ENCODE measurements around the gene LYRM4. TPM values are rescaled to one million over a fixed set of nuclear protein-coding genes. Genes with fewer than 3 reads are reported as not detected.

Gene LYRM4
- total RNA-seq, 2 donors from 2014 or later: 19.1 to 22.5 TPM

DNA sequence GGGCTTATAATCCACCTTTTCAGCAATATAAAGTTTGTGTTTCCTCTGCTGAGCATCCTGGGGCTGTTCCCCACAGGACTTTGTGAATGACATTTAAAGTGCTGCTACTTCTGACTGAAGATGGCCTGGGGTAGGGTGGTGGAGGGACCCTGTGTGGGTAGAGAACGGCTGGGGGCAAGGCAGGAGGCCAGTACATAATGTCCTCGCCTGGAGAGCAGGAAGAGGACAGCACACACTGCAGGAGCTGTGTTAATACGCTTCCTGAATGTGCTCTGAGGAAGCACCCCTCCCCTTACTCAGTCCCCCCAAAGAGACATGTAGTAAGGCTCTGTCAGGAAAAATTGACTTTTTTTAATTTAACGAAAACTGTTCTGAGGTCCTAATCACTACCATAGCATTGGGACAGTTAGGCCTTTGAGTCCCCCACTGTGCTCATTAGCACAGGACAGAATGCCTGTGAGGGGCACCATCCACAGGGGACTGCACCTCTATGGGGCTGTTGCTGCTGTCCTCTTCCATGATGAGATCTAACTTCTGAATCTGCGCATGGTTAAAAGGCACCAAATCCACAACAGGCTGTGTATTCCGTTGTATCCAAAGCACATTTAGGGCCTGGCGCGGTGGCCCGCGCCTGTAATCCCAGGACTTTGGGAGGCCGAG lies 68.5 kb downstream of the LYRM4 start:
- Histone ChIP-seq H3K27ac (no peak overlapping the region), H3K4me1 (peaks cover 0 to 24% of the 10 kb centered on the region in 2 donors)

DNA sequence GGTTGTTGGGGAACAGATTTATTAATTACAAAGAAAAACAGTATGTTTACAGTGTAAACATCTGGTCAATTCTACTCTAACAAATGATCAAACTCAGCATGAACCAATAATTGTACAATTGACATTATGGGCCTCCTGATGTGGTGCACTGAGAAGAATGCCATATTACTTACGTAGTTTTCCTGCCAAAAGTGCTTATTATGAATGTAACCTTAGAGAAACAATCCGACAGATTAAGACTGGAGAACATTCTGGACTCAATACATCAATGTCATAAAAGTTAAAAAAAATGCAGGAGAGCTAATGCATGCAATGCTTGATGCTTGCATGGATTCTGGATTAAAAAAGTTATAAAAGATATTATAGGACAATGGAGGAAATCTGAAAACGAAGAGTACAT lies 69.0 kb downstream of the LYRM4 start:
- DNase-seq (ENCODE audit: low spot score): no peak
- Histone ChIP-seq H3K27ac (no peak overlapping the region), H3K4me1 (peaks cover 0 to 24% of the 10 kb centered on the region in 2 donors), H3K36me3 (no peaks in the 10 kb centered on the region), H3K4me3 (no peak overlapping the region), H3K9me3 (no peaks in the 10 kb centered on the region), H3K27me3 (no peaks in the 10 kb centered on the region)
- TF ChIP-seq, protein P1, sequence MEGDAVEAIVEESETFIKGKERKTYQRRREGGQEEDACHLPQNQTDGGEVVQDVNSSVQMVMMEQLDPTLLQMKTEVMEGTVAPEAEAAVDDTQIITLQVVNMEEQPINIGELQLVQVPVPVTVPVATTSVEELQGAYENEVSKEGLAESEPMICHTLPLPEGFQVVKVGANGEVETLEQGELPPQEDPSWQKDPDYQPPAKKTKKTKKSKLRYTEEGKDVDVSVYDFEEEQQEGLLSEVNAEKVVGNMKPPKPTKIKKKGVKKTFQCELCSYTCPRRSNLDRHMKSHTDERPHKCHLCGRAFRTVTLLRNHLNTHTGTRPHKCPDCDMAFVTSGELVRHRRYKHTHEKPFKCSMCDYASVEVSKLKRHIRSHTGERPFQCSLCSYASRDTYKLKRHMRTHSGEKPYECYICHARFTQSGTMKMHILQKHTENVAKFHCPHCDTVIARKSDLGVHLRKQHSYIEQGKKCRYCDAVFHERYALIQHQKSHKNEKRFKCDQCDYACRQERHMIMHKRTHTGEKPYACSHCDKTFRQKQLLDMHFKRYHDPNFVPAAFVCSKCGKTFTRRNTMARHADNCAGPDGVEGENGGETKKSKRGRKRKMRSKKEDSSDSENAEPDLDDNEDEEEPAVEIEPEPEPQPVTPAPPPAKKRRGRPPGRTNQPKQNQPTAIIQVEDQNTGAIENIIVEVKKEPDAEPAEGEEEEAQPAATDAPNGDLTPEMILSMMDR (IDR thresholded peaks at IDR 0.05): no peak

More for the DNA sequence above, 68.5 kb downstream of the LYRM4 start:
- no peak for DNase-seq (ENCODE audit: low spot score)
- H3K27me3 ChIP-seq: no peaks in the 10 kb centered on the region
- no peaks in the 10 kb centered on the region for H3K36me3 ChIP-seq
- no peaks in the 10 kb centered on the region for H3K9me3 ChIP-seq
- TF ChIP-seq, protein P1 (IDR thresholded peaks at IDR 0.05): no peak
- no peak overlapping the region for H3K4me3 ChIP-seq

DNA sequence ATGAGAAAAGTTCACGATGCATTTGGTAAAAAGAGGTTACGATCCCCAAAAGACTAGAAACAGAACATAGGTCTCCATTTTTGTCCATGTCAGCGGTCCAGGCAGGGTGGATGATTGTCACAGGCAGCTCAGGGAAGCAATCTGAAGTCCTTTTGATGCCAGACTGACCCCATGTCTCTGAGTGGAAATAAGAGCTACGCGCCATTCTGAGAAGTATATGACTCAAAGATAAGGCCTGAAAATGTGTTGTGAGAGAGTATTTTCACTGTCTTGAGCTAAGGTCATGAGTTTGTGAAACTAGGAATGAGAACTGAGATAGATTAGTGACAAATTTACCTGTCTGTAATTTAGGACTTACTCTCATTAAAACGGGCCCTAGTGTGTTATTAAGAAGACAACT lies 69.5 kb downstream of the LYRM4 start:
- no peak overlapping the region for H3K4me3 ChIP-seq

DNA sequence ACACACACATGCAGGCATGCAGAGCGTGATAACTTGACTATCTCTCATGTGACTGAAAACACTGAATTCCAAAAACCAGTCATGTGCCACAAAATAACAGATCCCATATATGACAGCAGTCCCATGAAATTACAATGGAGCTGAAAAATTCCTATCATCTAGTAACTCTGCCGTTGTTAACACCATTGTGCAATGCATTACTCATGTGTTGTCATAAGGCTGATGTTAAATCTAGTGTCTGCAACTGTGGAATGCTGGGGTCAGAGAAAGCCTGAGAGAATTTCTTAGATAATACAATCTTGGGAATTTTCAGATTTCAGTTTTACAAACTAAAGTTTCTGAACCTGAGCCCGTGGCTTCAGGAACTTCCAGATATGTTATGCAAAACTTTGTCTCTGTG lies 70.2 kb downstream of the LYRM4 start:
- no peaks in the 10 kb centered on the region for H3K27me3 ChIP-seq
- H3K9me3 ChIP-seq: no peaks in the 10 kb centered on the region
- H3K27ac ChIP-seq: no peak overlapping the region
- TF ChIP-seq, protein P1 (IDR thresholded peaks at IDR 0.05): no peak
- no peak for DNase-seq (ENCODE audit: low spot score)
- H3K36me3 ChIP-seq: no peaks in the 10 kb centered on the region
- no peak overlapping the region for H3K4me3 ChIP-seq
- H3K4me1 ChIP-seq: peaks cover 0 to 24% of the 10 kb centered on the region in 2 donors

More for the DNA sequence above, 69.5 kb downstream of the LYRM4 start:
- Histone ChIP-seq H3K9me3 (no peaks in the 10 kb centered on the region), H3K36me3 (no peaks in the 10 kb centered on the region), H3K27me3 (no peaks in the 10 kb centered on the region), H3K27ac (no peak overlapping the region), H3K4me1 (peaks cover 0 to 24% of the 10 kb centered on the region in 2 donors)
- TF ChIP-seq, protein P1 (IDR thresholded peaks at IDR 0.05): no peak
- DNase-seq (ENCODE audit: low spot score): no peak

DNA sequence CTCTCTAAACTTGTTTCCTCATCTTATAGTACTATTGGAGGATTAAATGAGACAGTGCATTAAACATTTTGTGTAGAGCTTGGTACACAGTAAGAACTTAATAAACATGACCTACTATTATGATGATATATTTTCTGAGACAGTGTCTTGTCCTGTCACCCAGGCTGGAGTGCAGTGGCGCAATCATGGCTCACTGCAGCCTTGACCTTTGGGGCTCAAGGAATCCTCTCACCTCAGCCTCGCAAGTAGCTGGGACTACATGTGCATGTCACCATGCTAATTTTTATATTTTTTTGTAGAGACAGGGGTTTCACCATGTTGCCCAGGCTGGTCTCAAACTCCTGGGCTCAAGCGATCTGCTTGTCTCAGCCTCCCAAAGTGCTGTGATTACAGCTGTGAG lies 72.1 kb downstream of the LYRM4 start:
- H3K27ac ChIP-seq: no peak overlapping the region
- no peak overlapping the region for H3K4me3 ChIP-seq
- H3K9me3 ChIP-seq: no peaks in the 10 kb centered on the region
- TF ChIP-seq, protein P1 (IDR thresholded peaks at IDR 0.05): no peak
- H3K36me3 ChIP-seq: no peaks in the 10 kb centered on the region
- H3K4me1 ChIP-seq: peaks cover 0 to 23% of the 10 kb centered on the region in 2 donors
- no peaks in the 10 kb centered on the region for H3K27me3 ChIP-seq
- DNase-seq (ENCODE audit: low spot score): no peak

DNA sequence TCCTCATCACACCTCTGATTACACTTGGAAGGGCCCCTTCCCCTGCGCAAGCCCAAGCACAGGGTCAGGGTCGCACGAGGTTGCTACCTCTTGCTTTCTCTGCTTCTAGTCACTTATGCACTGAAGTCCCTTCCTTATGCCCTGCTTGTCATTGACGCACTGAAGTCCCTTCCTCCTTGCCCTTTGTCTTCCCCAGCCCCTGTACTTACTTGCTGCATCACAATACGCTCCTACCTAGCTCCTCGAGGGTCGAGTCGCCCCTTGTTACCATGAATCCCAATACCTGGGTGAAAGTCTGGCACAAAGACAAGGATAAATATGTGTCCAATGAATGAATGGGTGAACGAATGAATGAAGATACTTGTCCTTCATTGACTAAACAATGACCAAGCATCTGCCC lies 75.9 kb downstream of the LYRM4 start:
- H3K4me3 ChIP-seq: no peak overlapping the region
- H3K36me3 ChIP-seq: no peaks in the 10 kb centered on the region
- no peak for DNase-seq (ENCODE audit: low spot score)
- no peaks in the 10 kb centered on the region for H3K9me3 ChIP-seq
- TF ChIP-seq, protein P1 (IDR thresholded peaks at IDR 0.05): no peak
- no peak overlapping the region for H3K27ac ChIP-seq
- H3K4me1 ChIP-seq: no peaks in the 10 kb centered on the region
- no peaks in the 10 kb centered on the region for H3K27me3 ChIP-seq
